Endothelial cell (in vitro differentiated cells): ENCODE measurements around the gene UROC1. TPM values are rescaled to one million over a fixed set of nuclear protein-coding genes. Genes with fewer than 3 reads are reported as not detected.
A peak's percentile ranks its signal among the peaks of the same experiment; 100 is the strongest.

Experiments used
- DNase-seq: peaks from one replicate; pipeline ENCODE4 v3.0.0; 2021; ENCODE audit warnings: low spot score
- H3K27ac Mint-ChIP-seq: one replicate; pipeline ENCODE4 v1.8.0; 2021; ENCODE audit warnings: mixed read lengths, inconsistent platforms; ENCODE audit not compliant: unreplicated experiment
- H3K27me3 Mint-ChIP-seq: one replicate; pipeline ENCODE4 v1.8.0; 2021; ENCODE audit warnings: mild to moderate bottlenecking, moderate library complexity, mixed read lengths, inconsistent platforms; ENCODE audit not compliant: unreplicated experiment
- H3K36me3 Mint-ChIP-seq: one replicate; pipeline ENCODE4 v1.8.0; 2021; ENCODE audit warnings: mild to moderate bottlenecking, low read depth, mixed read lengths, inconsistent platforms; ENCODE audit not compliant: unreplicated experiment
- H3K4me1 Mint-ChIP-seq: one replicate; pipeline ENCODE4 v1.8.0; 2021; ENCODE audit warnings: mild to moderate bottlenecking, mixed read lengths, inconsistent platforms; ENCODE audit not compliant: unreplicated experiment
- H3K4me3 Mint-ChIP-seq: one replicate; pipeline ENCODE4 v1.8.0; 2021; ENCODE audit warnings: mild to moderate bottlenecking, mixed read lengths, inconsistent platforms; ENCODE audit not compliant: unreplicated experiment
- H3K9me3 Mint-ChIP-seq: one replicate; pipeline ENCODE4 v1.8.0; 2021; ENCODE audit warnings: mixed read lengths, inconsistent platforms; ENCODE audit not compliant: unreplicated experiment
- total RNA-seq: library from RNA; stranded (reverse); fragmentation: NEBNext Ultra II Directional; extraction: Animal tissue kit (Norgen Biotek cat#: 25700); gene quantifications from one replicate; pipeline ENCODE4 v1.2.1, GENCODE V29; 2021; ENCODE audit not compliant: unreplicated experiment
- TF ChIP-seq, protein P1 (sequence below): fragments of 200-600 bp; sonication (generic); IDR thresholded peaks from one replicate; pipeline ENCODE4 v1.5.0; 2021; ENCODE audit warnings: antibody characterized with exemption; ENCODE audit not compliant: unreplicated experiment

The UROC1 gene
- total RNA-seq, 1 donor from 2014 or later: not detected

DNA sequence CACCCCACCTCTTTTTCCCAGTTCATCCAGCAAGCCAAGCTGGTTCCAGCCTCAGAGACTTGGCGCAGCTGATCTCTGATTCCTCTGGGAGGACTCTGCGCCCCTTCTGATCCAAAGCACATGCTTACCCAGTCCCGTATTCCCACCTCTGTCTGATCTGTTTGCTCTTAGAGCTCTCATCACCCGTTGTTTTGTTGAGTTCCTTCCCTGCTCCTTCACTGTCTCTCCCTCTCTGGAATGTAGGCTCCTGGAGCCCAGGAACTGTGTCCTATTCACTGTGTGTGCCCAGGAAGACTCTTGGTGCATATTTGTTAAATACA, 40.6 kb downstream of the UROC1 start:
- peaks cover 31% of the 10 kb centered on the region for H3K4me1 Mint-ChIP-seq
- H3K27ac Mint-ChIP-seq: no peak overlapping the region
- H3K9me3 Mint-ChIP-seq: no peaks in the 10 kb centered on the region
- TF ChIP-seq, protein P1, sequence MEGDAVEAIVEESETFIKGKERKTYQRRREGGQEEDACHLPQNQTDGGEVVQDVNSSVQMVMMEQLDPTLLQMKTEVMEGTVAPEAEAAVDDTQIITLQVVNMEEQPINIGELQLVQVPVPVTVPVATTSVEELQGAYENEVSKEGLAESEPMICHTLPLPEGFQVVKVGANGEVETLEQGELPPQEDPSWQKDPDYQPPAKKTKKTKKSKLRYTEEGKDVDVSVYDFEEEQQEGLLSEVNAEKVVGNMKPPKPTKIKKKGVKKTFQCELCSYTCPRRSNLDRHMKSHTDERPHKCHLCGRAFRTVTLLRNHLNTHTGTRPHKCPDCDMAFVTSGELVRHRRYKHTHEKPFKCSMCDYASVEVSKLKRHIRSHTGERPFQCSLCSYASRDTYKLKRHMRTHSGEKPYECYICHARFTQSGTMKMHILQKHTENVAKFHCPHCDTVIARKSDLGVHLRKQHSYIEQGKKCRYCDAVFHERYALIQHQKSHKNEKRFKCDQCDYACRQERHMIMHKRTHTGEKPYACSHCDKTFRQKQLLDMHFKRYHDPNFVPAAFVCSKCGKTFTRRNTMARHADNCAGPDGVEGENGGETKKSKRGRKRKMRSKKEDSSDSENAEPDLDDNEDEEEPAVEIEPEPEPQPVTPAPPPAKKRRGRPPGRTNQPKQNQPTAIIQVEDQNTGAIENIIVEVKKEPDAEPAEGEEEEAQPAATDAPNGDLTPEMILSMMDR: no peak
- DNase-seq: no peak
- H3K4me3 Mint-ChIP-seq: peak overlapping the region; percentile 82
- peaks cover 12% of the 10 kb centered on the region for H3K36me3 Mint-ChIP-seq
- peaks cover 17% of the 10 kb centered on the region for H3K27me3 Mint-ChIP-seq

DNA sequence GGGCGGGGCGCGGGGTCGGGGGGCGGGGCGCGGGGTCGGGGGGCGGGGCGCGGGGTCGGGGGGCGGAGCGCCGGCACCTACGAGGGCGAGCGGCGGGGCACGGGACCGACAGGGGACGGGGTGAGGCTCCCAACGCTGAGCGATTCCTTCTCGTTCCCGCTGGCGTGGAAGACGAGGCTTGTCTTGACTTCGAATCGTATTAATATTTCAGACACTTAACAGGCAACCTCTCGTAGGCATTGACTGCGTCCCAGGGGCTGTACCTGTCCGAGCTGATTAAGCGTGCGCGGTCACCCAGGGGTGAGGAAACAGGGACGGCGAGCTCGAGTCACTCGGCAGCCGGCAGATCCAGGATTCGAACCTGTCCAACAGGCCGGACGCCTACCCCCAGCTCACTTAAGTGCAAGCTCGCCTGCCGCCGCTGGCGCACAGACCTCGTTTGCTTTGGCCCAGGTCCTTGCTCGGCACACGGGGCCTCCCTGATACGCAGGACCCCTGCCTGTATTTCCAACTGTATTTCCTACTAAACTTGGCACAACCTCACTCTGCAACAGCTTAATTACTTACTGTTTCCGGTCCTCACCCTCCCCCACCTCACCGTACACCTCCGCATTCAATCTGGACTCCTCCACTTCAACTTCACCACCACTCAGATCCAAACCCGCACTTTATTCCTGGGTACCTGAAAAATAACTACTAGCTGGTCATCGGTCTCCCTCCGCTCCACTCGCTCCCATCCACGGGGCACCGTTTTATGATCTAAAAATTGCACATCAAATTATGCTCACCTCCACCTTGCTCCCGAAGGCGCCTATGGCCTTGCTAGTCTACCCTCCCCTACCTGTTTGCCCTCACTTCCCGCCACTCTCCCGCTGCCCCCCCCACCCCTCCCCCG, 41.2 kb downstream of the UROC1 start:
- Mint-ChIP-seq H3K4me1 (peaks cover 31% of the 10 kb centered on the region), H3K27ac (peak overlapping the region; percentile 84), H3K27me3 (peaks cover 17% of the 10 kb centered on the region), H3K36me3 (peaks cover 12% of the 10 kb centered on the region), H3K4me3 (peak overlapping the region; percentile 94), H3K9me3 (no peaks in the 10 kb centered on the region)
- TF ChIP-seq, protein P1: no peak
- peak; percentile 39 for DNase-seq

DNA sequence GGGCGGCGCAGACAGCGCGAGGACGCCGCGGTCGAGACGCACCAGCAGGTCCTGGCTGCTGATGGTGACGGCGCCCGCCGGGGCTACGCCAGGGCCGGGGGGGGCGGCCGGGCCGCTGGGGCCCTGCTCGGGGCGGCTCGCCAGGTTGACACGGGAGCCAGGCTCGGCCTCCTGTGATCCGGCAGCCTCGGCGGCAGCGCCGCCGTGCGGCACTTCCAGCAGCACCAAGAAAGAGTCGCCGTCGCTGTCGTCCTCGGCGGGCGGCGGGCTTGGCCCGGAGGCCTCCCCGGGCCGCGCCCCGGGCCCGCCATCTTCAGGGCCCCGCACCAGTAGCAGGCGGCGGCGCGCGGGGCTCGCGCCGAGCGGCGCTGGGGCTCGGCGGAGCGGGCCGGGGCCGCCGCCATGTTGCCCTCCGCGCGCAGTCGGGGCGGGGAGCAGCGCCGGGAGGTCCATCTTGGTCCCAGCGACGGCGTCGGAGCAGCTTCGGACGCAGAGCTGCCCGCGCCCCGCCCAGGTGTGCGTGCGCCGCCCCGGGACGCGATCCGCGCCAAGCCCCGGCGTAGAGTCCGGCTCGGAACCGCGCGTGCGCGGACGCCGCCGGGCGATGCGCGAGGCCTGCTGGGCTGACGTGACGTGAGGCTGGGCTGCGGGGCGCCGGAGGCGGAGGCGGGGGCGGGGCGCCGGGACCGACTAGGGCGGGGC, 42.0 kb downstream of the UROC1 start, which contains the start of gene ZXDC:
Gene ZXDC, minus strand, starts transcription at position 479 of the 702 bp plus-strand sequence. Its CDS starts 26 bp downstream, at position 453.
- peaks cover 19% of the 10 kb centered on the region for H3K36me3 Mint-ChIP-seq
- TF ChIP-seq, protein P1: peak; percentile 9
- H3K9me3 Mint-ChIP-seq: no peaks in the 10 kb centered on the region
- peak within 1 kb of the TSS; percentile 94 for H3K4me3 Mint-ChIP-seq
- peaks cover 31% of the 10 kb centered on the region for H3K4me1 Mint-ChIP-seq
- peak; percentile 94 for DNase-seq
- peaks cover 15% of the 10 kb centered on the region for H3K27me3 Mint-ChIP-seq
- peak within 1 kb of the TSS; percentile 84 for H3K27ac Mint-ChIP-seq

DNA sequence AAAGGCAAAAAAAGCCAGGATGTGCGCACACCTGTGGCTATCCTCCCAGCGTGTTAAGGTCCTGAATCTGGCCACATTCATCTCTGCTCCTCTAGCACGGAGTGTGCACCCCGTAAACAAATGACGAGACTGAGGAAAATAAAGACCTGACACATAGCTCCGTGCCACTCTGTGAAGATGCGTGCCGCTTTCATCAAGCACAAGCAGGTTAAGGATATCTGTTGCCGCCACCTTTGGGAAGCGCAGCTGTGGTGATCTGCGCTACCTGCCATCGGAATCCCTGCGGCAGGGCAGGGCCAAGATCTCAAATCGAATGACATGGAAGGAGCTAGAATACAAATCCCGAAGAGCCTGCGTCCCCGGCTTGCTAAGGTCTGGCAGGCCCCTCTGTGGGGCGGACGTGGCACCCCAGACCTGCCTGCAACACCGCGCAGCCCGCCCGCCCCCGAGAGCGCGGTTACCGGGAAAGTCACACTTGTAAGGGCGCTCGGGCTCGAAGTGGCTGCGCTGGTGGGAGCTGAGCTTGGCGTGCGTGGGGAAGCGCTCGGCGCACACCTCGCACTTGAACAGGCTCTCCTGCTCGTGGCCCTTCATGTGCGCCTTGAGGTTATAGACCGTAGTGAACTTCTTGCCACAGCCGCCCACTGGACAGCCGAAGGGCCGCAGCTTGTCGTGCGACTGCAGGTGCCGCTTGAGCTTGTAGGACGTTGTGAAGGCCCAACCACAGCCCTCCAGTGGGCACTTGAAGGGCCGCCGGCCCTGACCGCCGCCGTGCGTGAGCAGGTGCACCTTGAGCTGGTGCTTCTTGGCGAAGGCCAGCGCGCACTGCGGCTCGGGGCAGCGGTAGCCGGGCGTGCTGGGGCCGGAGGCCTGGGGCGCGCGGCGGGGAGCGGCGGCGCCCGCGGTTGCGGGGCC, 42.8 kb downstream of the UROC1 start:
- TF ChIP-seq, protein P1: no peak
- peak; percentile 48 for DNase-seq
- no peaks in the 10 kb centered on the region for H3K9me3 Mint-ChIP-seq

More for the DNA sequence above, 42.8 kb downstream of the UROC1 start:
- H3K4me1 Mint-ChIP-seq: peaks cover 31% of the 10 kb centered on the region
- H3K36me3 Mint-ChIP-seq: peaks cover 26% of the 10 kb centered on the region
- peak overlapping the region; percentile 93 for H3K4me3 Mint-ChIP-seq
- peaks cover 16% of the 10 kb centered on the region for H3K27me3 Mint-ChIP-seq
- H3K27ac Mint-ChIP-seq: peak overlapping the region; percentile 36
